NCI-H146 treated with DMSO at 0.1 percent for 48 hours (cell line): ENCODE results near the gene CCK.

Experiments used
- DNase-seq: peaks from one replicate; lab custom pipeline; 2025; ENCODE audit not compliant: unreplicated experiment; lab: John Stamatoyannopoulos, UW

The CCK gene

DNA sequence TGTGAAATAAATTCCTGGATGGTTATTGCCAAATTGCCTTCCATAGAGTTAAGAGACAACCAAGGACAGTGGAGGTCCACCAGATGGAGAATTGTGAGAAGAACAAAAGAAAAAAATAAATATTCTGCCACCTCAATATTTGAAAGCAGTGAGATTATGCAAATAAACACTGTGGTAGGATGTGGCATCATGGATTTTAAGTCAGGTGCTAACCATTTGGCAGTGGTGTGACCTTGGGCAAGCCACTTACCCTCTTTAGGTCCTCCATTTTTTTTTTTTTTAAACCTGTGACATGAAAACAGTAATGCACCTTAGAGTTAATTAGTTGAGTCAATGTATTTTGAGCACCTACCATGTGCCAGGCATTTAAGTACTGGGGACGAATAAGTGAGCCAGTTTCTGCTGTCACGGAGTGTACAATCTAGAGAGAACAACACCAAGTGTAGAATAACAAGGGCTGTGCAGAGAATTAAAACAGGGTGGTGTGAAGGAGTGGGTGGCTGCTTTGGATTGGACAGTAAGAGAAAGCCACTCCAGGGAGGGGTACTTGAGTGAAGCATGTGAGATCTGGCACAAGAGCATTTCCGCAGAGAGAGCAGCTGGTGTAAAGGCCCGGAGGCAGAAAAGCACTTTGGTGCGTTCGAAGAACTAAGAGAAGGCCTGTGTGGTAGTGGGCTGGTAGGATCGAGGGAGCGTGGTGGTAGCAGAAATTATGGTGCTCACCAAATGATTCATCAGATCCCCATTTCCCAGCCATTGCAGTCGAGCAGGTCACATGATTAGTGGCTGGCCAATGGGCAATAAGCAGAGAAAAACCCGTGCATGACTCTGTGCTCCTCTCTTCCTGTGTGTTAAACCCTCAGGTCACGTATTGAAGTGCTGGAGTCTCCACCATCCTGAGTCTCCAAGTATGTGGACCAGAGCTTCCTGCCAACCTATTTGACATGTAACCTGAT, 39.2 kb downstream of the CCK start:
- DNase-seq, result no peak

DNA sequence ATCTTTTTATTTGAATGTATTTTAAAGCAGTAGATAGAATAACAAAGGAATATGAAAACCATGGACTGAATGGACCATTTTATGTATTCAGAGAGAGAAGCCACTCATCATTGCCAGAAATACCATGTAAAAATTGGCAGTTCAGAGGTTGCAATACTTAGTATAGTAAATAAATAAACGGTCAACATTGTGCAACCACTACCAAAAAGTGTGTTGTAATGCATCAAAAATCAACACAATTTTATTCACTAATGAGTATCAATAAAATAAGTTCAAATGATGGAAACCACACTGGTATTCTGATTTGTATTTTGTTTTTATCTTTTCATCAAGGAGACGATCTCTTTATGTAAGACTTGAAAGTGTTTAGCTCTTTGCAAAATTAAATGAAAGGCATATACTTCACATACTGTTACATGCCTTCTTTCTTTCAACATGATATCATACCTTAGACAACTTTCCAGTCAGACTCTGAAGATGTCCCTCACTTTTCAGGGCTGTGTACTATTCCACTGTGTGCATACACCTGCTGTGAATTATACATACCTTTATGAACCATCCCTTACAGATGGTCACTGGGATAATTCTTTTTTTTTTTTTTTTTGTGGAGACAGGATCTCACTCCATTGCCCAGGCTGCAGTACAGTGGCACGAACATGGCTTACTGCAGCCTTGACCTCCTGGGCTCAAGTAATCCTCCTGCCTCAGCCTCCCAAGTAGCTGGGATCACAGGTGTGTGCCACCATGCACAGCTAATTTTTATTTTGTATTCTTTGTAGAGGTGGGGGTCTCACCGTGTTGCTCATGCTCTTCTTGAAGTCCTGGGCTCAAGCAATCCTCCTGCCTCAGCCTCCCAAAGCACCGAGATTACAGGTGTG, 40.3 kb downstream of the CCK start:
- DNase-seq, result no peak

DNA sequence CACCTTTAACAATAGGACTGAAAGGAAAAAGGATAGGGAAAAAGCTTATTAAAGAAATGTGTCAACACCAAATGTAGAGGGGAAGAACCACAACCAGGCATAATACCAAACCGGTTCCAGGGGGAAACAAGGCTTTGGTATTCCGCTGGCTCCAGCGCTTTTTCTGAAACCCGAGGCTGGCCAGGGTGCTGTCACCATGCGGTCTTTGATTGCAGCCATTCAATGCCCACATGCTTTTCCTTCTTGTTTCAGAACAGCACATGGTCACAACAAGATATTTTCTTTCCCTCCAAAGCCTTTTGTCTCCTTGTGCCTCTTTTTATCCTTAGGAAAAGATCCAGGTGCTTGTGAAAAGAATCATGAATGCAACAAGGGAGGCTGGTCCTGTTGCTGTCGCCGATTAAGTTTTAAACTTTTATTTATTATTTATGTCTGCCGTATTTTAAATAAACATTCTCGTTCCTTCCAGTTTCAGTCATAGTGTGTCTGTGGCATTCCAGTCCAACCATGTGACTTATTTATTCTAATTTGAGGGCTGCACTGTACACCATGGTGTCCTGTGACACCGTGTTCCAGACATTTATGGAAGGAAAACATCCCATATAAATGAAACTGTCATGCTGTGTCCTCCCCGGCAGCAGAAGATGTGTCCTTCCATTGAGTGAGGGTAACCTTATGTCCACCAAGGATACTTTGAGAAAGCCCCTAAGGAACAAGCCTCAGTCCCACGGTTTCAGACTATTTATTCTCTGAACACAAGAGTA, 41.1 kb downstream of the CCK start:
- DNase-seq, result no peak

DNA sequence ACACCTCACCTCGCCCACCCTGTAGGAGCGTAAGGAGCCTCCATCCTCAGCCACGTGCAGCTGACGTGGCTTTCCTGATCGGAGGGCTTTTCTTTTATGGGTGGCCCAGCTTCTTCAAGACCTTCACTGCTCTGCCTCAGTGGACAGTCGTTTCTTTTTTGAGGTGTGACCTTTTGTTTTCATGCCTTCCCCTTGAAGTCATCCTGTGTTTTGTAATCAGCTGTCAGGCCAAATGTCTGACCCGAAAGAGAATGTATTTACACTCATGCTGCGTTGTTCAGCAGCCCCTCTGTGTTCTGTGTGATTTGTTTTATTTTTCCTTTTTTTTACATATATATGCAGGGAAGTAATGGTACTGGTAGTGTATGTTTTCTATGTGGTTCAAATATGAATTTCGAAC, 41.8 kb downstream of the CCK start:
- DNase-seq, result no peak

DNA sequence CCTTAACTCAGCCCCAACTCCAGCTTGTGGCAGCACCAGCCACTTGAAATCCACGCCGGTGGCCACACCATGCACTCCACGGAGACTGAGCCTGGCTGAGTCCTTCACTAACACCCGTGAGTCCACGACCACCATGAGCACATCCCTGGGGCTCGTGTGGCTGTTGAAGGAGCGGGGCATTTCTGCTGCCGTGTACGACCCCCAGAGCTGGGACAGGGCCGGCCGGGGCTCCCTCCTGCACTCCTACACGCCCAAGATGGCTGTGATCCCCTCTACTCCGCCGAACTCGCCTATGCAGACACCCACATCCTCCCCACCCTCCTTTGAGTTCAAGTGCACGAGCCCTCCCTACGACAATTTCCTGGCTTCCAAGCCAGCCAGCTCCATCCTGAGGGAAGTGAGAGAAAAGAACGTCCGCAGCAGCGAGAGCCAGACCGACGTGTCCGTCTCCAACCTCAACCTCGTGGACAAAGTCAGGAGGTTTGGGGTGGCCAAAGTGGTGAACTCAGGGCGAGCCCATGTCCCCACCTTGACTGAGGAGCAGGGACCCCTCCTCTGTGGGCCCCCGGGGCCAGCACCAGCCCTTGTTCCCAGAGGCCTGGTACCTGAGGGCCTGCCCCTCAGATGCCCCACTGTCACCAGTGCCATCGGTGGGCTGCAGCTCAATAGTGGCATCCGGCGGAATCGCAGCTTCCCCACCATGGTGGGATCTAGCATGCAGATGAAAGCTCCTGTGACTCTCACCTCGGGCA, 42.9 kb downstream of the CCK start:
- DNase-seq, result no peak

DNA sequence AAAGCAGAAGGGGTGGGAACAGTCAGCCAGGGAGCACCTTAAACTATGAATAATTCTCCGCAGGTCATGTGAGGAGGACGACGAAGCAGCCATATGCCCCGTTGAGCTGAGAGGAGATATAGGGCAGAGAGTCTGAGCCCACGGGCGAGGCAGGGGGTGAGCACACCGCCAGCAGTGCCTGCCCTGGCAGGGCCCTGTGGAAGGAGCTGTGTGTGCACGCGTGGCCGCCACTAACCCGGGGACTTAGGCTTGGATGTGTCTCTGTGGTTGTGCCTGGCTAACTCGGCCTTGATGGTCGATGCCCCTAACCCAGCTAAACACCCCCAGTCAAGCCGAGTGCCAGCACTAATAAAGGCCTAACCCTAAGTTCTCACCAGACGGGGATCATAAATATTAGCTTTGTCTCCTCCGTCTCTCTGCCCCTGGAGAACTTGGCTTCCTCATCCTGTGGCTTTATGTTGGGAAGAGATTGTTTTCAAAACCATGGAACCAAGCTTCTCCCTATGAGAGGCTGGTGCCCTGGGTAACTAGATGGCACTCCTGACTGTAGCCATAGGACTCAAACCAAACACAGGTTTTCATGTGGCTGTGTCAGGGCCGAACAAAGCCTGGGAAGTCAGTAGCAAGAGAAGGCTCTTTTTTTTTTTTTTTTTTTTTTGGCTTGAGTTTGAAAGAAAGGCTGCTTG, 45.4 kb downstream of the CCK start:
- no peak for DNase-seq

DNA sequence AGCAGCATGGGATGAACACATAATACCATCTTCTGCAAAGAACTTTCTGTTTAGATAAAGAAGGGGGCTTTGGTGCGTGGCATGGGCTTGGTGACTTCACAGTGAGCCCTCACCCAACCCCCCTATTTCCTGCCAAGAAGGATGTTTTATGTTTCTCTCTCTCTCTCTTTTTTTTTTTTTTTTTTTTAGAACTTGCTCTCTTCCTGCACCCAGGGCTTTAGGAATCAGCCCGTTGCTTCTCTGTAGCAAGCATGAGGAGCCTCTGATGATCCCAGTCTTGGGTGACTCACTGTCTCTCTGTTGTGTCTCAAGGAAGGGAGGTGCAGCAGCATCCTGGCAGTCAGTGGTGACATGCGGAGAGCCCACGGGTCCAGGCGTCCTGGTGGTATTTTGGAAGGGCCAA, 49.1 kb downstream of the CCK start:
- no peak for DNase-seq

DNA sequence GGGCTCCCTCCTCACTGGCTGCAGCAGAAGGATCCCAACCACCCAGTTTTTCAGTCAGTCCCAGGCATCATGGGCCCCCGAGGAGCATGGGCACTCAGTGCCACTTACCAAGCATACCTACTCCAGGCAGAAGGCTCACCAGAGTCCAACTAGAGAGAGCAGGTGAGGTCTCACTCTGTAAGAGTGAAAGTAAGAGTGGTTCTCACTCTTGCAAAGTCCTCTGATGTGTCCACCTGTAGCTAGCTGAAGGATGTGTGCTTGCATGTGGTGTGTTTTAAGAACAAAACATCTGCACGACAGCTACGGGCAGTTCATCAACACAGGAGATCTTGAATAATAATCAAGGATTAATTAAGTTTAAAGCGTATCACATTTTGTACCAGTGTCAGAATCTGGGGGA, 49.7 kb downstream of the CCK start:
- no peak for DNase-seq

DNA sequence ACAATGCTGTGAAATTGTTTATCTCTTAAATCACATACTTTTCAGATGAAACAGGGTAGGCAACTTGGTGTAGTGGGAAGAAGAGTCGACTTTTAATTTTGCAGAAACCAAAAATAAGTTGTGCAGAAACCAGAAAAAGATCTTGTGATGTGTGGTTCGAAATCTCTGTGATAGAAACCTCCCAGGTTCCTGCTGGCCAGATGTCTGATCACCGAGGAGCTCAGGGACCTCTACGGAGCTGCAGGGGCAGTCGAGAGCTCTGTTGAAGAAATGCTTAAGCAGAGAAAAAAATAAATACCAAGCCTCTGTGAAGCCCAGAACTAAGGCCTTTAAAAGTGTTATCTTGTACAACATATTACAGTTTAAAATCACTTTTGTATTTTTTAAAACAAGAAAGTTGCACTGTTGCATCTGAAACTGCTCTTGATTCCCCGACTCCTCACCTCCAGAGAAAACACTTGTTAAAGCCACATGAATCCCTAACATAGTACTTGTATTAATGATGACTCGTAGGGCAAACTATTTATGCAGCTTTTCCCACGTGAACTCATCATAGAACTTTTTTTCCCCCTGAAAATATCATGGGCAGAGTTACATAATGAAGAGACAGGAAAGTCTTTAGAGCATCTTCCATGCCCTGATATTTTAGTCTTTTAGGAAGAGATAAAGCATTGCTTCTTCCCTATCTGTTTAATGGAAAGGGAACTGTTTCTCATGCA, 51.3 kb downstream of the CCK start:
- DNase-seq, result no peak

DNA sequence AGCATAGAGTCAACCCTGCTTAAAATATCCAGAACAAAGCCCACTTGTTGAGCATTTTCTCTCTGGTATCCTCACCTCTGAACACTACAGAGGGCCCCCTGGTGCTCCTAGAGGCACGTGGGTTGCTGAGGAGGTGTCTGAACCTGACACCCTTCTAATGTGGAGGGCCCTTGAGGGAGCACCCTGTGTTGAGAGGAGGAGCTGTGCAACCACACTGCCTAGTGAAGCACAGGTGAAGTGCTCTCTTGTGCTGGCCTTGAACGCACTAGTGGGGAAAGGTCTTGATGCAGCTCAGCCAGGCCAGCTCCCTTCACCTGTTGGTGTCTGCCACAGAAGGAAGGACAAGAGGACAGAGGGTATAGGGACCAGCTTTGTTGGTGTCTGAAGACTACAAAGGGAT, 51.9 kb downstream of the CCK start:
- DNase-seq, result no peak

DNA sequence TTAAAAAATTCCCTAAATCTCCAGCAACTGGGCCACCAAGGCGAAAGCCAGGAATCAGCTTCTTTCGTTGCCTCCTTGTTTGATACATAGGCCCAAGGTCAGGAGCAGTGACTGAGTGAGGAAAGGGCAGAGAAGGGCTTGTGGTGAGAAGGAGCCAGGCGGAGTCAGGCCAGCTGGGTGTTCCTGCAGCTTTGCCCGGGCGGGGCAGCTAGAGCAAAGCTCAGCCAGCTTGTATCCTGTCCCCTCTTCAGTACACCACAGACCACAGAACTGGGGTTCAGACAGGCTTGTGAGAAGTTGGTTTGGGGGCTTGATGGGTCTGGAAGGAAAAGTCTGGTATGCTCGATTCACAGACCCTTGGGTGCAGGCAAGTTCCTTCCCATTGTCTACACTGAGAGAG, 52.6 kb downstream of the CCK start:
- no peak for DNase-seq

DNA sequence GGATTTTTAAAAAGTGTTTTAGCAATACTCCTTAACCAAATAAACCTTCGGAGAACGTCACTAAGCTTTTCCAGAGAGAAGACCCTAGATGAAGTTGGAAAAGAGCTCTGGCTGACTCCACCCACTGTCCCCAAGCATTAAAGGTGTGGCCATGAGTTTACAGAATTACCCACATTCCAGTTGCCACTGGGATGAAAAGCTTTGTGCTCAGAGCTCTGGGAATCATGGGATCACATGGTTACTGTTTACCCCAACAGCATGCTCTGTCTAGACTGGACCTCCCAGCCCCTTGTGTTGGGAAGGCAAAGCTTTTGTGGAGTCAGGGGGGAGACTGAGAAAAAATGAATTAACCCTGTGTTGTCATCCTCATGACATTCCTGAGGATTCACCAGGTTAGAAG, 55.3 kb downstream of the CCK start:
- DNase-seq, result no peak

DNA sequence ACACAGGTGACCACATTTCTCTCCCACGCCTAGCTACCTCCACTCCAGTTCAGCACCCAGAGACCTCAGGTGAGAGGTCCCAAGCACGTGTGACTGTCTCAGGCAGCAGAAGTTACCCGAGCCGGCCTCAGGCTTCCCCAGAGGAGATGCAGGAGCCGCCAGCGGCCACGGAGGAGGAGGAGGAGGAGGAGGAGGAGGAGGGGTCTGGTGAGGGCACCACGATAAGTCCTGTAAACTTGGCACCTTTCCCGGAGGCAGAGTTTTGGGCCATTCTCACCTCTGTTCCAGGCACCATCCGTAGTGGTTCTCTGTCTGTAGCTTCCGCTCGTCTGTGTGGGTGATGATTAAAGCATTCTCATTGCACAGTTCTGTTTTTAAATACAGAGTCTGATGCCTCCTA, 56.1 kb downstream of the CCK start:
- DNase-seq, result no peak
